H9 (cell line): ENCODE measurements around the gene CDK5R2. TPM values are rescaled to one million over a fixed set of nuclear protein-coding genes. Genes with fewer than 3 reads are reported as not detected.

Experiments used
- DNase-seq: peaks from one replicate; pipeline ENCODE4 v3.0.0-alpha.2; 2017
- H2AFZ ChIP-seq: one replicate; pipeline ENCODE4 v1.6.1; 2013; ENCODE audit warnings: mild to moderate bottlenecking, low read length, control low read depth, moderate library complexity
- H2AK5ac ChIP-seq: 2 replicates; pipeline ENCODE4 v1.6.1; 2013; ENCODE audit warnings: low read length, control low read depth, mixed read lengths; ENCODE audit not compliant: insufficient read length
- H2BK120ac ChIP-seq: one replicate; pipeline ENCODE4 v1.6.1; 2013; ENCODE audit warnings: low read depth, mild to moderate bottlenecking, low read length, control low read depth, inconsistent platforms; ENCODE audit not compliant: poor library complexity, severe bottlenecking
- H2BK12ac ChIP-seq: 2 replicates; pipeline ENCODE4 v1.6.1; 2013; ENCODE audit warnings: low read length, control low read depth, mixed read lengths, low read depth; ENCODE audit not compliant: insufficient read length
- H2BK15ac ChIP-seq: 2 replicates; pipeline ENCODE4 v1.6.1; 2013; ENCODE audit warnings: low read depth, low read length, control low read depth
- H2BK20ac ChIP-seq: one replicate; pipeline ENCODE4 v1.6.1; 2013; ENCODE audit warnings: low read depth, mild to moderate bottlenecking, low read length, control low read depth, inconsistent platforms; ENCODE audit not compliant: poor library complexity, severe bottlenecking
- H2BK5ac ChIP-seq: 2 replicates; pipeline ENCODE4 v1.6.1; 2013; ENCODE audit warnings: low read length, control low read depth, mixed read lengths; ENCODE audit not compliant: insufficient read length
- H3K14ac ChIP-seq: 2 replicates; pipeline ENCODE4 v1.6.1; 2013; ENCODE audit warnings: low read length, control low read depth; ENCODE audit not compliant: insufficient read depth
- H3K18ac ChIP-seq: 2 replicates; pipeline ENCODE4 v1.6.1; 2013; ENCODE audit warnings: low read depth, mild to moderate bottlenecking, mixed read lengths, low read length, control low read depth; ENCODE audit not compliant: insufficient read length
- H3K23ac ChIP-seq: 2 replicates; pipeline ENCODE4 v1.6.1; 2013; ENCODE audit warnings: low read length, control low read depth, mixed read lengths, low read depth; ENCODE audit not compliant: insufficient read length
- H3K23me2 ChIP-seq: 2 replicates; pipeline ENCODE4 v1.6.1; 2013; ENCODE audit warnings: low read depth, mild to moderate bottlenecking, mixed read lengths, low read length, control low read depth; ENCODE audit not compliant: insufficient read length, poor library complexity, severe bottlenecking
- H3K27ac ChIP-seq: 2 replicates; pipeline ENCODE4 v1.5.1; 2013; ENCODE audit warnings: low read length, control low read depth, mixed read lengths, low read depth; ENCODE audit not compliant: insufficient read length
- H3K27me3 ChIP-seq: 2 replicates; pipeline ENCODE4 v1.6.1; 2013; ENCODE audit warnings: low read length, control low read depth, inconsistent platforms; ENCODE audit not compliant: insufficient read depth
- H3K4ac ChIP-seq: 2 replicates; pipeline ENCODE4 v1.6.1; 2013; ENCODE audit warnings: low read depth, mild to moderate bottlenecking, control low read depth, inconsistent platforms, low read length, moderate library complexity
- H3K4me1 ChIP-seq: 2 replicates; pipeline ENCODE4 v1.6.1; 2013; ENCODE audit warnings: low read length, control low read depth, inconsistent platforms; ENCODE audit not compliant: insufficient read depth
- H3K4me2 ChIP-seq: 2 replicates; pipeline ENCODE4 v1.6.1; 2013; ENCODE audit warnings: low read length, control low read depth, mixed read lengths; ENCODE audit not compliant: insufficient read length, insufficient read depth
- H3K56ac ChIP-seq: 2 replicates; pipeline ENCODE4 v1.6.1; 2013; ENCODE audit warnings: low read depth, mild to moderate bottlenecking, mixed read lengths, low read length, control low read depth; ENCODE audit not compliant: insufficient read length
- H3K79me1 ChIP-seq: 2 replicates; pipeline ENCODE4 v1.6.1; 2013; ENCODE audit warnings: low read depth, mild to moderate bottlenecking, moderate library complexity, low read length, control low read depth, inconsistent platforms; ENCODE audit not compliant: insufficient read depth, poor library complexity, severe bottlenecking
- H3K79me2 ChIP-seq: 2 replicates; pipeline ENCODE4 v1.6.1; 2013; ENCODE audit warnings: low read length, control low read depth, inconsistent platforms; ENCODE audit not compliant: insufficient read depth
- H3K9ac ChIP-seq: 2 replicates; pipeline ENCODE4 v1.6.1; 2013; ENCODE audit warnings: low read length, control low read depth, mixed read lengths; ENCODE audit not compliant: insufficient read length; ENCODE audit errors: extremely low read depth
- H3K9me3 ChIP-seq: one replicate; pipeline ENCODE4 v1.6.1; 2013; ENCODE audit warnings: low read depth, low read length, inconsistent platforms; ENCODE audit not compliant: control insufficient read depth
- H3T11ph ChIP-seq: one replicate; pipeline ENCODE4 v1.6.1; 2013; ENCODE audit warnings: mild to moderate bottlenecking, low read length, control low read depth, inconsistent platforms
- H4K20me1 ChIP-seq: one replicate; pipeline ENCODE4 v1.6.1; 2013; ENCODE audit not compliant: control insufficient read depth, insufficient read length, insufficient read depth
- H4K5ac ChIP-seq: 2 replicates; pipeline ENCODE4 v1.6.1; 2013; ENCODE audit warnings: low read depth, mild to moderate bottlenecking, mixed read lengths, low read length, control low read depth; ENCODE audit not compliant: insufficient read length
- H4K8ac ChIP-seq: replicated peaks from 2 replicates; pipeline ENCODE4 v1.6.1; 2013; ENCODE audit warnings: low read length, control low read depth, mixed read lengths, low read depth; ENCODE audit not compliant: insufficient read length
- H4K91ac ChIP-seq: 2 replicates; pipeline ENCODE4 v1.6.1; 2013; ENCODE audit warnings: low read depth, mild to moderate bottlenecking, moderate library complexity, mixed read lengths, low read length, control low read depth; ENCODE audit not compliant: insufficient read length
- H3K27ac Mint-ChIP-seq, 3 experiments: 2 replicates in 2 of 3; 3 replicates in 1 of 3; pipeline ENCODE4 v1.8.0; 2020 to 2021; ENCODE audit warnings: mixed read lengths in 3 of 3, mild to moderate bottlenecking in 1 of 3, moderate library complexity in 1 of 3
- H3K27me3 Mint-ChIP-seq: 2 replicates; pipeline ENCODE4 v1.8.0; 2021; ENCODE audit warnings: low read depth, mild to moderate bottlenecking, moderate library complexity, mixed read lengths
- H3K36me3 Mint-ChIP-seq, 3 experiments: 2 replicates in 2 of 3; 3 replicates in 1 of 3; pipeline ENCODE4 v1.8.0; 2020 to 2021; ENCODE audit warnings: low read depth in 3 of 3, mixed read lengths in 3 of 3; ENCODE audit not compliant: insufficient read depth in 1 of 3
- H3K4me1 Mint-ChIP-seq, 2 experiments: 2 replicates each; pipeline ENCODE4 v1.8.0; 2020; ENCODE audit warnings: mixed read lengths in 2 of 2
- H3K4me3 Mint-ChIP-seq, 2 experiments: 2 replicates in 1 of 2; 3 replicates in 1 of 2; pipeline ENCODE4 v1.8.0; 2020 to 2021; ENCODE audit warnings: mild to moderate bottlenecking in 2 of 2, mixed read lengths in 2 of 2, moderate library complexity in 1 of 2
- H3K9me3 Mint-ChIP-seq, 2 experiments: 2 replicates in 1 of 2; 3 replicates in 1 of 2; pipeline ENCODE4 v1.8.0; 2020; ENCODE audit warnings: mild to moderate bottlenecking in 2 of 2, mixed read lengths in 2 of 2, moderate library complexity in 1 of 2
- WGBS: extraction: QIAGEN DNeasy Blood & Tissue Kit; methylation state at CpG from one replicate; pipeline ENCODE4 v1.1.7; 2013; ENCODE audit warnings: missing lambda C conversion rate, low lambda C conversion rate, mixed read lengths; ENCODE audit not compliant: insufficient read length; ENCODE audit errors: extremely low coverage; 5-methylcytosine and 5-hydroxymethylcytosine counted together
- total RNA-seq: library from RNA; stranded (reverse); gene quantifications from 2 replicates; pipeline ENCODE4 v1.2.1, GENCODE V29; 2021
- TF ChIP-seq, protein P1 (sequence below): fragments of 200-600 bp; sonication (generic); conservative IDR thresholded peaks from 3 replicates; pipeline ENCODE4 v1.8.0; 2021; ENCODE audit warnings: antibody characterized with exemption, mild to moderate bottlenecking

Gene CDK5R2
- total RNA-seq, 1 experiment from 2014 or later, result 0.26 TPM

DNA sequence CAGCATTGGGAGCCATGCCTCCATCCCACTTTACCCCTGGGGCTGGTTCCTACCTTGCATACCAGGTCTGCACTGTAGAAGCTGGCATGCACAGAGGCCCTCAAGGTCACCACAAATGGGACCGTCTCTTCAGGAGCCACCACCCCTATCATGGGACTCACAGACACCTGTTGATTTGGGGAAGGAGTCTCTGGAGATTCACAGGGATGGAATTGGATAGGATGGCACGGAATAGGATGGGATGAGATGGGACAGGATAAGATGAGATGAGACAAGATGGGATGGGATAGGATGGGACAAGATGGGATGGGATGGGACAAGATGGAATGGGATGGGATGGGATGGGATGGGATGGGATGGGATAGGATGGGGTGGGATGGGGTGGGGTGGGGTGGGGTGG is 49.8 kb downstream of the CDK5R2 start:
- Histone ChIP-seq H3K79me2 (no peaks in the 10 kb centered on the region), H3K79me1 (no peaks in the 10 kb centered on the region), H3K56ac (no peak overlapping the region), H2BK12ac (no peak overlapping the region), H3K18ac (no peak overlapping the region), H2BK5ac (no peak overlapping the region), H3K9me3 (no peaks in the 10 kb centered on the region), H4K20me1 (no peaks in the 10 kb centered on the region), H3K23ac (no peak overlapping the region), H3K4ac (no peak overlapping the region), H2AFZ (no peak overlapping the region), H3T11ph (no peak overlapping the region), H4K91ac (no peak overlapping the region), H3K4me1 (no peaks in the 10 kb centered on the region), H4K8ac (no peak overlapping the region), H3K4me2 (no peak overlapping the region), H2BK20ac (no peak overlapping the region), H3K27ac (no peak overlapping the region), H3K9ac (no peak overlapping the region), H3K27me3 (peaks cover 8% of the 10 kb centered on the region), H2BK15ac (no peak overlapping the region), H2BK120ac (no peak overlapping the region), H2AK5ac (no peak overlapping the region), H4K5ac (no peak overlapping the region), H3K23me2 (no peaks in the 10 kb centered on the region), H3K14ac (no peak overlapping the region)
- no peak for DNase-seq
- TF ChIP-seq, protein P1, sequence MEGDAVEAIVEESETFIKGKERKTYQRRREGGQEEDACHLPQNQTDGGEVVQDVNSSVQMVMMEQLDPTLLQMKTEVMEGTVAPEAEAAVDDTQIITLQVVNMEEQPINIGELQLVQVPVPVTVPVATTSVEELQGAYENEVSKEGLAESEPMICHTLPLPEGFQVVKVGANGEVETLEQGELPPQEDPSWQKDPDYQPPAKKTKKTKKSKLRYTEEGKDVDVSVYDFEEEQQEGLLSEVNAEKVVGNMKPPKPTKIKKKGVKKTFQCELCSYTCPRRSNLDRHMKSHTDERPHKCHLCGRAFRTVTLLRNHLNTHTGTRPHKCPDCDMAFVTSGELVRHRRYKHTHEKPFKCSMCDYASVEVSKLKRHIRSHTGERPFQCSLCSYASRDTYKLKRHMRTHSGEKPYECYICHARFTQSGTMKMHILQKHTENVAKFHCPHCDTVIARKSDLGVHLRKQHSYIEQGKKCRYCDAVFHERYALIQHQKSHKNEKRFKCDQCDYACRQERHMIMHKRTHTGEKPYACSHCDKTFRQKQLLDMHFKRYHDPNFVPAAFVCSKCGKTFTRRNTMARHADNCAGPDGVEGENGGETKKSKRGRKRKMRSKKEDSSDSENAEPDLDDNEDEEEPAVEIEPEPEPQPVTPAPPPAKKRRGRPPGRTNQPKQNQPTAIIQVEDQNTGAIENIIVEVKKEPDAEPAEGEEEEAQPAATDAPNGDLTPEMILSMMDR, result no peak
- H3K4me1 Mint-ChIP-seq, result no peaks in the 10 kb centered on the region
- no peaks in the 10 kb centered on the region for H3K36me3 Mint-ChIP-seq
- no CpG with 5 or more reads among the region's 2 CpGs for WGBS
- peaks cover 84% of the 10 kb centered on the region for H3K27me3 Mint-ChIP-seq
- no peaks in the 10 kb centered on the region; a peak in 1 of 5 replicates for H3K9me3 Mint-ChIP-seq
- H3K27ac Mint-ChIP-seq, result no peak overlapping the region
- H3K4me3 Mint-ChIP-seq, result no peak overlapping the region
